GM12872 (cell line): ENCODE data around the gene TMEM108.

ENCODE experiments used
- CTCF ChIP-seq: IDR thresholded peaks from 3 replicates; pipeline ENCODE4 v1.5.1; 2011; ENCODE audit warnings: low read depth, mild to moderate bottlenecking, low read length, moderate library complexity; ENCODE audit not compliant: insufficient read depth

TMEM108 gene

GRCh38 chr3:133386876-133387275 lies 348.7 kb downstream of the TMEM108 start:
- TF ChIP-seq CTCF: peak; percentile 25; the same call in 1 of the 3 replicates

GRCh38 chr3:133387341-133387740 lies 349.1 kb downstream of the TMEM108 start:
- no peak for TF ChIP-seq CTCF

- TF ChIP-seq CTCF: no peak
Observed at GRCh38 chr3:133388696-133389395, 350.7 kb downstream of the TMEM108 start.

GRCh38 chr3:133390715-133391114 lies 352.5 kb downstream of the TMEM108 start:
- no peak for TF ChIP-seq CTCF

- no peak for TF ChIP-seq CTCF
Observed at GRCh38 chr3:133393204-133393603, 355.0 kb downstream of the TMEM108 start.

- no peak for TF ChIP-seq CTCF
Observed at GRCh38 chr3:133393691-133394474, 355.7 kb downstream of the TMEM108 start.

GRCh38 chr3:133394561-133395311 lies 356.5 kb downstream of the TMEM108 start:
- TF ChIP-seq CTCF: no peak
